H9 (cell line): ENCODE data around the gene TCF7L1. TPM values are rescaled to one million over a fixed set of nuclear protein-coding genes. Genes with fewer than 3 reads are reported as not detected.

Source experiments
- DNase-seq: peaks from one replicate; pipeline ENCODE4 v3.0.0-alpha.2; 2017
- H2AFZ ChIP-seq: one replicate; pipeline ENCODE4 v1.6.1; 2013; ENCODE audit warnings: mild to moderate bottlenecking, low read length, control low read depth, moderate library complexity
- H2AK5ac ChIP-seq: 2 replicates; pipeline ENCODE4 v1.6.1; 2013; ENCODE audit warnings: low read length, control low read depth, mixed read lengths; ENCODE audit not compliant: insufficient read length
- H2BK120ac ChIP-seq: one replicate; pipeline ENCODE4 v1.6.1; 2013; ENCODE audit warnings: low read depth, mild to moderate bottlenecking, low read length, control low read depth, inconsistent platforms; ENCODE audit not compliant: poor library complexity, severe bottlenecking
- H2BK12ac ChIP-seq: 2 replicates; pipeline ENCODE4 v1.6.1; 2013; ENCODE audit warnings: low read length, control low read depth, mixed read lengths, low read depth; ENCODE audit not compliant: insufficient read length
- H2BK15ac ChIP-seq: 2 replicates; pipeline ENCODE4 v1.6.1; 2013; ENCODE audit warnings: low read depth, low read length, control low read depth
- H2BK20ac ChIP-seq: one replicate; pipeline ENCODE4 v1.6.1; 2013; ENCODE audit warnings: low read depth, mild to moderate bottlenecking, low read length, control low read depth, inconsistent platforms; ENCODE audit not compliant: poor library complexity, severe bottlenecking
- H2BK5ac ChIP-seq: 2 replicates; pipeline ENCODE4 v1.6.1; 2013; ENCODE audit warnings: low read length, control low read depth, mixed read lengths; ENCODE audit not compliant: insufficient read length
- H3K14ac ChIP-seq: 2 replicates; pipeline ENCODE4 v1.6.1; 2013; ENCODE audit warnings: low read length, control low read depth; ENCODE audit not compliant: insufficient read depth
- H3K18ac ChIP-seq: 2 replicates; pipeline ENCODE4 v1.6.1; 2013; ENCODE audit warnings: low read depth, mild to moderate bottlenecking, mixed read lengths, low read length, control low read depth; ENCODE audit not compliant: insufficient read length
- H3K23ac ChIP-seq: 2 replicates; pipeline ENCODE4 v1.6.1; 2013; ENCODE audit warnings: low read length, control low read depth, mixed read lengths, low read depth; ENCODE audit not compliant: insufficient read length
- H3K23me2 ChIP-seq: 2 replicates; pipeline ENCODE4 v1.6.1; 2013; ENCODE audit warnings: low read depth, mild to moderate bottlenecking, mixed read lengths, low read length, control low read depth; ENCODE audit not compliant: insufficient read length, poor library complexity, severe bottlenecking
- H3K27ac ChIP-seq: 2 replicates; pipeline ENCODE4 v1.5.1; 2013; ENCODE audit warnings: low read length, control low read depth, mixed read lengths, low read depth; ENCODE audit not compliant: insufficient read length
- H3K27me3 ChIP-seq: 2 replicates; pipeline ENCODE4 v1.6.1; 2013; ENCODE audit warnings: low read length, control low read depth, inconsistent platforms; ENCODE audit not compliant: insufficient read depth
- H3K4ac ChIP-seq: 2 replicates; pipeline ENCODE4 v1.6.1; 2013; ENCODE audit warnings: low read depth, mild to moderate bottlenecking, control low read depth, inconsistent platforms, low read length, moderate library complexity
- H3K4me1 ChIP-seq: 2 replicates; pipeline ENCODE4 v1.6.1; 2013; ENCODE audit warnings: low read length, control low read depth, inconsistent platforms; ENCODE audit not compliant: insufficient read depth
- H3K4me2 ChIP-seq: 2 replicates; pipeline ENCODE4 v1.6.1; 2013; ENCODE audit warnings: low read length, control low read depth, mixed read lengths; ENCODE audit not compliant: insufficient read length, insufficient read depth
- H3K56ac ChIP-seq: 2 replicates; pipeline ENCODE4 v1.6.1; 2013; ENCODE audit warnings: low read depth, mild to moderate bottlenecking, mixed read lengths, low read length, control low read depth; ENCODE audit not compliant: insufficient read length
- H3K79me1 ChIP-seq: 2 replicates; pipeline ENCODE4 v1.6.1; 2013; ENCODE audit warnings: low read depth, mild to moderate bottlenecking, moderate library complexity, low read length, control low read depth, inconsistent platforms; ENCODE audit not compliant: insufficient read depth, poor library complexity, severe bottlenecking
- H3K79me2 ChIP-seq: 2 replicates; pipeline ENCODE4 v1.6.1; 2013; ENCODE audit warnings: low read length, control low read depth, inconsistent platforms; ENCODE audit not compliant: insufficient read depth
- H3K9ac ChIP-seq: 2 replicates; pipeline ENCODE4 v1.6.1; 2013; ENCODE audit warnings: low read length, control low read depth, mixed read lengths; ENCODE audit not compliant: insufficient read length; ENCODE audit errors: extremely low read depth
- H3K9me3 ChIP-seq: one replicate; pipeline ENCODE4 v1.6.1; 2013; ENCODE audit warnings: low read depth, low read length, inconsistent platforms; ENCODE audit not compliant: control insufficient read depth
- H3T11ph ChIP-seq: one replicate; pipeline ENCODE4 v1.6.1; 2013; ENCODE audit warnings: mild to moderate bottlenecking, low read length, control low read depth, inconsistent platforms
- H4K20me1 ChIP-seq: one replicate; pipeline ENCODE4 v1.6.1; 2013; ENCODE audit not compliant: control insufficient read depth, insufficient read length, insufficient read depth
- H4K5ac ChIP-seq: 2 replicates; pipeline ENCODE4 v1.6.1; 2013; ENCODE audit warnings: low read depth, mild to moderate bottlenecking, mixed read lengths, low read length, control low read depth; ENCODE audit not compliant: insufficient read length
- H4K8ac ChIP-seq: replicated peaks from 2 replicates; pipeline ENCODE4 v1.6.1; 2013; ENCODE audit warnings: low read length, control low read depth, mixed read lengths, low read depth; ENCODE audit not compliant: insufficient read length
- H4K91ac ChIP-seq: 2 replicates; pipeline ENCODE4 v1.6.1; 2013; ENCODE audit warnings: low read depth, mild to moderate bottlenecking, moderate library complexity, mixed read lengths, low read length, control low read depth; ENCODE audit not compliant: insufficient read length
- H3K27ac Mint-ChIP-seq, 3 experiments: 2 replicates in 2 of 3; 3 replicates in 1 of 3; pipeline ENCODE4 v1.8.0; 2020 to 2021; ENCODE audit warnings: mixed read lengths in 3 of 3, mild to moderate bottlenecking in 1 of 3, moderate library complexity in 1 of 3
- H3K27me3 Mint-ChIP-seq: 2 replicates; pipeline ENCODE4 v1.8.0; 2021; ENCODE audit warnings: low read depth, mild to moderate bottlenecking, moderate library complexity, mixed read lengths
- H3K36me3 Mint-ChIP-seq, 3 experiments: 2 replicates in 2 of 3; 3 replicates in 1 of 3; pipeline ENCODE4 v1.8.0; 2020 to 2021; ENCODE audit warnings: low read depth in 3 of 3, mixed read lengths in 3 of 3; ENCODE audit not compliant: insufficient read depth in 1 of 3
- H3K4me1 Mint-ChIP-seq, 2 experiments: 2 replicates each; pipeline ENCODE4 v1.8.0; 2020; ENCODE audit warnings: mixed read lengths in 2 of 2
- H3K4me3 Mint-ChIP-seq, 2 experiments: 2 replicates in 1 of 2; 3 replicates in 1 of 2; pipeline ENCODE4 v1.8.0; 2020 to 2021; ENCODE audit warnings: mild to moderate bottlenecking in 2 of 2, mixed read lengths in 2 of 2, moderate library complexity in 1 of 2
- H3K9me3 Mint-ChIP-seq, 2 experiments: 2 replicates in 1 of 2; 3 replicates in 1 of 2; pipeline ENCODE4 v1.8.0; 2020; ENCODE audit warnings: mild to moderate bottlenecking in 2 of 2, mixed read lengths in 2 of 2, moderate library complexity in 1 of 2
- CTCF ChIP-seq: fragments of 200-600 bp; sonication (generic); conservative IDR thresholded peaks from 3 replicates; pipeline ENCODE4 v1.8.0; 2021; ENCODE audit warnings: antibody characterized with exemption, mild to moderate bottlenecking
- WGBS: extraction: QIAGEN DNeasy Blood & Tissue Kit; methylation state at CpG from one replicate; pipeline ENCODE4 v1.1.7; 2013; ENCODE audit warnings: missing lambda C conversion rate, low lambda C conversion rate, mixed read lengths; ENCODE audit not compliant: insufficient read length; ENCODE audit errors: extremely low coverage; 5-methylcytosine and 5-hydroxymethylcytosine counted together
- total RNA-seq: library from RNA; stranded (reverse); gene quantifications from 2 replicates; pipeline ENCODE4 v1.2.1, GENCODE V29; 2021

Gene TCF7L1
- total RNA-seq, 1 experiment from 2014 or later: 112 TPM

DNA sequence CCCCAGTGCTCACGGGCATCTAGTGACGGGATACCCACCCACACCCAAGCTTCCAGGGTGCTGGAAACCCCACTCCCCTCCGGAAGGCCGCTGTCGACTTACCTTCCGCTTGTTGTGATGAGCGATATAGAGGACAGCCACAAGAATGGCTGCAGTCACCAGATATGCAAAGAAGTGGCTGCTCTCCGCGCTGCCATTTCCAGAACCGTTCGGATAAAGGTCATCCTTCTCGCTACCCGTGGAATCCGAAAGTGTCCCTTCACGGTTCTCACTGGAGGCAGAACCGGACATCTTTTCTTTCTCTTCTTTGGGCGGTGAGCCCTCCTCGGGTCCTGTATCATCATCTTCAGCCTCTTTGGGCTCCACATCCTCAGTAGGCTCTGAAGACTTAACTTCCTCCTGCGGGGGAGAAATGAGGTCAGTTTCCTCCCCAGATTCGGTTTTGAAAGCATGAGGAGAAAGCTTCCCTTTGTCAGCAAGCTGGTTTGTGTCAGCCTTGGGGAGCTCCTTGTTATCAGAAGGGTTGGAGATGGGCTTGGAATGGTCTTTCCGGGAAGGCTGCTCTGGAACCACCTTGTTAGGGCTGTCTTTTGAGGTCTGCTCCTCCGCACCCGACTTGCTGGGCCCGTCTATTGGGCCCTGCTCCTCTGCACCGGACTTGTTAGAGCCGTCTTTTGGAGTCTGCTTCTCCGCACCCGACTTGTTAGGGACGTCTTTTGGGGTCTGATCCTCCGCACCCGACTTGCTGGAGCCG lies 193.4 kb downstream of the TCF7L1 start:
- Mint-ChIP-seq H3K4me3 (peak overlapping the region; percentile 90 to 93), H3K36me3 (peaks cover 25 to 55% (median 48%) of the 10 kb centered on the region in 3 experiments; a peak in 6 of 7 replicates), H3K27ac (peak overlapping the region in 1 of 3 experiments; percentile 100; a peak in 2 of 7 replicates), H3K4me1 (peaks cover 35 to 44% of the 10 kb centered on the region in 2 experiments), H3K27me3 (no peaks in the 10 kb centered on the region; the same call in 1 of the 2 replicates), H3K9me3 (no peaks in the 10 kb centered on the region; a peak in 1 of 5 replicates)
- Histone ChIP-seq H3T11ph (no peak overlapping the region), H3K18ac (no peak overlapping the region), H2BK12ac (no peak overlapping the region), H2BK5ac (no peak overlapping the region), H3K23ac (no peak overlapping the region), H3K27ac (no peak overlapping the region), H3K23me2 (peaks cover 18% of the 10 kb centered on the region), H3K4me2 (peak overlapping the region; percentile 92), H3K27me3 (no peaks in the 10 kb centered on the region), H4K8ac (no peak overlapping the region), H2BK15ac (no peak overlapping the region), H2AK5ac (no peak overlapping the region), H4K20me1 (no peaks in the 10 kb centered on the region), H2BK20ac (no peak overlapping the region), H3K56ac (no peak overlapping the region), H4K91ac (no peak overlapping the region), H2AFZ (no peak overlapping the region), H3K9ac (peak overlapping the region; percentile 80), H2BK120ac (no peak overlapping the region), H3K79me2 (peaks cover 8% of the 10 kb centered on the region; the same call in 1 of the 2 replicates), H3K79me1 (peaks cover 16% of the 10 kb centered on the region), H3K14ac (no peak overlapping the region; the same call in 1 of the 2 replicates), H3K9me3 (no peaks in the 10 kb centered on the region), H3K4me1 (no peaks in the 10 kb centered on the region; the same call in 1 of the 2 replicates), H4K5ac (no peak overlapping the region), H3K4ac (no peak overlapping the region)
- TF ChIP-seq CTCF: no peak
- DNase-seq: no peak
- WGBS: no CpG with 5 or more reads among the region's 32 CpGs
